ENCODE measurements around the gene LRRC1.

DNA sequence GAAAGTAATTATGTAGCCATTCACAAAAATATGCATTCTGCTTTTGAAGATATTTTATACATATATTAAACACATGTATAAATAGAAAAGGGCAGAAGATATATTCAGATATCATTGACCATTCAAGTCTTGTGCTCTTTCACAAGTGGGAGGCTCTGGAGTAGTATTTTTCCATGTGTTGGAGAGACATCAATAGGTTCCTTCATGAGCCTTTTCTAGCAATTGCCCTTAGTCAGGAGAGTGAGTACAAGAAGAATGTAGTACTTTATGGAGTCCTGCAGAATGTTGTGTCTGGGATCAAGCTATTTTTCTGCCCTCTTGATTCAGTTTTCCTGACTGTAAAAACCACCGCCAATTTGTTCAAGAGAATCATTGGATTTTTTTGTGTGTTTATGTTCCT lies 117.9 kb downstream of the LRRC1 start:
- no peak for TF ChIP-seq POLR2A (IDR thresholded peaks at IDR 0.05)
- TF ChIP-seq, protein P1, sequence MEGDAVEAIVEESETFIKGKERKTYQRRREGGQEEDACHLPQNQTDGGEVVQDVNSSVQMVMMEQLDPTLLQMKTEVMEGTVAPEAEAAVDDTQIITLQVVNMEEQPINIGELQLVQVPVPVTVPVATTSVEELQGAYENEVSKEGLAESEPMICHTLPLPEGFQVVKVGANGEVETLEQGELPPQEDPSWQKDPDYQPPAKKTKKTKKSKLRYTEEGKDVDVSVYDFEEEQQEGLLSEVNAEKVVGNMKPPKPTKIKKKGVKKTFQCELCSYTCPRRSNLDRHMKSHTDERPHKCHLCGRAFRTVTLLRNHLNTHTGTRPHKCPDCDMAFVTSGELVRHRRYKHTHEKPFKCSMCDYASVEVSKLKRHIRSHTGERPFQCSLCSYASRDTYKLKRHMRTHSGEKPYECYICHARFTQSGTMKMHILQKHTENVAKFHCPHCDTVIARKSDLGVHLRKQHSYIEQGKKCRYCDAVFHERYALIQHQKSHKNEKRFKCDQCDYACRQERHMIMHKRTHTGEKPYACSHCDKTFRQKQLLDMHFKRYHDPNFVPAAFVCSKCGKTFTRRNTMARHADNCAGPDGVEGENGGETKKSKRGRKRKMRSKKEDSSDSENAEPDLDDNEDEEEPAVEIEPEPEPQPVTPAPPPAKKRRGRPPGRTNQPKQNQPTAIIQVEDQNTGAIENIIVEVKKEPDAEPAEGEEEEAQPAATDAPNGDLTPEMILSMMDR (IDR thresholded peaks at IDR 0.05 in 8 of 11, conservative IDR thresholded peaks at IDR 0.05 in 3 of 11): no peak

All from spleen (tissue), 7 donors.